ENCODE results near the gene HECTD3.
"Not testable (repeated sequence)": the region's sequence is repeated elsewhere in the genome, so short reads cannot be mapped to it uniquely, and the experiment has no call there.

Gene HECTD3

GRCh38 chr1:45013551-45014209, 2.6 kb upstream of the HECTD3 start:
- DNase-seq, result no peak

DNA sequence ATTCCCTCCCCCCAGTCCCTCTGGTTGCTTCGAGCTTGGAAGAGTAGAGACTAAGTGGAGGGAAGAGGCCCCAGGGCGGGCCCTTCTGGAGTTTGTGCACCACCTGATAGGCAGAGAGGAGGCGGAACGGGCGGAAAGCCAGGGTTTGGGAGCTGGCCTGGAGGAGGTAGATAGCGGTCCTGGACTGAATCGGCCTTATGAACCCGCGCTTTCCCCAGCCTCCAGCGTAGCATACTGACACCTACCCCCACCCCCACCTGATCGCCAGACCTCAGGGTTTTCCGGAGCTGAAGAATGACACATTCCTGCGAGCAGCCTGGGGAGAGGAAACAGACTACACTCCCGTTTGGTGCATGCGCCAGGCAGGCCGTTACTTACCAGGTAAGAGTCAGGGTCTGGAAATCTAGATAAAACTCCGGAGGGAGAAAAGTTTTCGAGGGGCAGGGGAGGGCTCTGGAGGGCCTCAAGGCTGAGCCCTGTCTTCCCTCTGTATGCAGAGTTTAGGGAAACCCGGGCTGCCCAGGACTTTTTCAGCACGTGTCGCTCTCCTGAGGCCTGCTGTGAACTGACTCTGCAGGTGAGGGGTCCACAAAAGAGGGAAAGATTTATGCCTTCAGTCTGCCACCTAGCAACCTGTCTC, 1.6 kb upstream of the HECTD3 start:
- peak; percentile 32 for DNase-seq

DNA sequence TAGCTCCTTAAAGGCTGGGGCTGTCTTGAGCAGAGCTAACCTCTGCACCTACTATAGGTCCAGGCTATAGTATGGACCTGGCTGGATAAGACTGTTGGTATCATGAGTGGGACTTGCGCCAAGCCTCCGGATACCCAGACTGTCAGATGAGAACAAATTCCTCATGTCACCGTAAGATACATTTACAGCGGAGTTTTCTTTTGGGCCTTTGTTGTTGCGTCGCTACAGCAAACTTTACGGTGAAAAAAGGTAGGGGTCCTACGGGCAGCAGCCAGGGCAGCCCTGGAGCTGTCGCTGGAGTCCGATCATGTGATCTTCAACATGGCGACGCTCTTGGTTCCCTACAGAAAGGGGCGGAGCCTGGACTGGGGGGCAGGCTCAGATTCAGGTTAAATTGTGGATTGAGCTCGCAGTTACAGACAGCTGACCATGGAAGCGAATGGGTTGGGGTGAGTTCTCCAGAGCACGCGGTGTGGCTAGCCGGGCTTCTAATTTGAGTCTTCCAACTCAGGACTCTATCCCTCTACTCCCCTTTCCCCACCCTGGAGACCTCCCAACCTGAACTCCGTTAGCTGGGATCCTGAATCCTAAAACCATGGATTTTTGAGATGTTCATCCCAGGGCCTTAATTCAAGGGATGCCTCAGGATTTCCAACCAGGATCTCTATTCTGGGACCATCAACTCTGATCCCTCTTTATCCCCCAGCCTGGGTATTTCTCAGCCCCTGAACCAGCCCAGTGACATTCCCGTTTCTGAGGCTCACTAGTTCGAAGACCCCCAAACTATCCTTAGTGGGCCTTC, 914 bp upstream of the HECTD3 start, which contains the start of gene UROD:
UROD (plus strand) TSS at position 418 of the 802 bp plus-strand sequence; CDS start at position 430, 12 bp downstream.
- DNase-seq, result peak; percentile 96

DNA sequence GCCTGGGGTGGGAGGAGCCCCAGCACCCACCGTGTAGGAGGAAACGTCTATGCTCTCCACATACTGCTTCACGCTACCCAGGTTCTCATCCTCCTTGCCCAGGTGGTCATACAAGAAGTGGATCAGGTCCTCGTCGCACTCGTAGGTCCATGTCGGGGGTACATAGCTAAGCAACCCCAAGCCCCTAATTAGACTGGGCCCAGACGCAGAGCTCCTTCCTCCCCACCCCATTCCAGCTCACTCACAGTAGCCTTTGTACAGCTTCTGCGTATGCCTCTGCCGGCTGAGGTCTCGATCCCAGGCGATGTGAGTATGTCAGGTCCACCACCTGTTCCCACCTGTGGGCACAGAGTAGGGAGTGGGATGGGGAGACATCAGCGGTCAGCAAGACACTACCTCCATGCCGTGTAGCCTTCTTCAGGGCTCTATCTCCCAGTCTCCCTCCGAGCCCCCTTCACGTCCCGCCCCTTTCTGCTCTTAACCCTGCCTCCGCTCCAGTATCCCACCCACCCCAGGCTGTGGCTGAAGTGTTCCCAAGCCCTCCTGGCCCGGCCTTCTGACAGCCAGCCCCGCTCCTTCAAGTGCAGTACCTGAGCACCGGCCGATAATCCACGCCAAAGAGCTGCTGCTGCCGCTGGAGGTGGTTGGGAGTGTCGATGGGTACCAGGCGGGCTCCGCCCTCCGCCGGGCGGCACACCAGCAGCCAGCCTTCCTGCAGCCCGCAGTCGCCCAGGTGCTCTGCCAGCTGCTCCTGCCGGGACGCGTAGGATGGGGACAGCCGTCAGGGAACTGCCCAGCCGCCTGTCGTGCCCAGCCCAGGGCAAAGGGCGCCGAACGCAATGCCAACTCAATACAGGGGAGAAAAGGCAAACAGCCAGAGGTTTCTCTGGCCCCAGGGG, 919 bp downstream of the HECTD3 start:
- DNase-seq, result peak; percentile 38

GRCh38 chr1:45009296-45009865, 1.7 kb downstream of the HECTD3 start:
- no peak for DNase-seq

GRCh38 chr1:45008516-45008915, 2.6 kb downstream of the HECTD3 start:
- DNase-seq, result no peak

GRCh38 chr1:45008076-45008475, 3.0 kb downstream of the HECTD3 start:
- DNase-seq, result no peak

DNA sequence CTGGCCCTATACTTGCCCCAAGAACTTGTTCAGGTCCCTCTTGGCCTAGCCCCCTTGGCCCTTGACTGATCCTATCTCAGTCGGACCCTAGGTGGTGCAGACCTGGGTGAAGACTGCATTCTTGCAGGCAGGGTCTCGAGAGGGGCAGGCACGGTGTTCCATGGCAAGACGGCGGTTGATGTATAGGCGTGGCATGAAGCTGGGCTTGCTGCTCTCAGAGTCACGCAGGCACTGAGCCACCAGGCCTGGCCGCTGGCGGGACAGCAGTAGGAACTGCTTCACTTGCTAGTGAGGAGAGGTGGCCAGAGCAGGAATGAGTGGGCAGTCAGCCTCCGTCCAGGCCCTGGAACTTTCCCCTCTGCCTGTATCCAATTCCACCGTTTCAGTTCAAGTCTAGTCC, 3.8 kb downstream of the HECTD3 start:
- no peak for DNase-seq

- no peak for DNase-seq
Measured at GRCh38 chr1:45005761-45006160, 5.4 kb downstream of the HECTD3 start.

GRCh38 chr1:45004281-45004920, 6.7 kb downstream of the HECTD3 start:
- DNase-seq, result no peak

GRCh38 chr1:45003741-45004140, 7.4 kb downstream of the HECTD3 start:
- no peak for DNase-seq

DNA sequence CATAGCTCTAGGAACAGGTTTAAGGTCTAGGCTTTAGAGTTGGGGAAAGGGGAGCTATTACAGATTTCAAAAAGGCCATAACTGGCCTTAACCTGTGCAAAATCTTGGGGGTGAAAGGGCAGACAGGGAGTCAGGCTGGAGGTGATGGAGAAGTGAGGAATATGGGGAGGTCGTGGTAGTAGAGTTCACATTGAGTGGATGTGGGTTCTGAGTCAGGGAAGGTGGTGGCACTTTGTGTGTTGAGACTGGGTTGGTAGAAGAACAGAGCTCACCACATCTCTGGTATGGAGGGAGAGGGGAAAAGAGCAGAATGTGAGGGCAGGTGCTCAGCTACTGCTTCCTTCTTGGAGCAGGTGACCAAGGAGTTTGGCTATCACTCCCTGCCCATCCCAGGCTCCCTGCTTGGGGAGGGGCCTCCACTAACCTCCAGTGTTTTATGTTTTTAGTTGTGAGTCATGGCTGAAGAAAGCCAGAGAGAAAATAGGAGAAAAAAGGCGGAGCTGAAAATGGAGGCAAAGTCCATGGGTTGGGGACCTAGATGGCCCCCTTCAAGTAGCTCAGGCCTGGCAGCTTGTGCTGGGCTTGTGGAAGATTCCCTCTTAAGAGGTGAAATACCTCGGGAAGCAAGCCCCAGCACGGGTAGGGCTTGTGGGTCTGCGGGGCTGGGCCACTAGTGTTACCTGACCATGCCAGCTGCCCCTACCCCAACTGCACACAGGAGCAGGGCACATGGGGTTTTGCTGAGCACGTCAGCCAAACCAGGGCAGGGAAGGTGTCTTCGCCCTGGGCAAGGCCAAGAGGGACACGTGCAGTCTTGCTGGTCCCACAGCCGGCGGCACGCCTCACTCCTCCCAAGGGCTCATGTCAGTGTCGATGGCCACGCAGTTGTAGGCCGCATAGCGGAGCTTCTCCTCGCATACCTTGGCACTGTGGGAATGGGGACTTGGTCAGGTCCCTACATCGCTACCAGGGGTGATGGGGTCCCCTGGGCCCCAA, 8.2 kb downstream of the HECTD3 start:
- DNase-seq, result no peak

DNA sequence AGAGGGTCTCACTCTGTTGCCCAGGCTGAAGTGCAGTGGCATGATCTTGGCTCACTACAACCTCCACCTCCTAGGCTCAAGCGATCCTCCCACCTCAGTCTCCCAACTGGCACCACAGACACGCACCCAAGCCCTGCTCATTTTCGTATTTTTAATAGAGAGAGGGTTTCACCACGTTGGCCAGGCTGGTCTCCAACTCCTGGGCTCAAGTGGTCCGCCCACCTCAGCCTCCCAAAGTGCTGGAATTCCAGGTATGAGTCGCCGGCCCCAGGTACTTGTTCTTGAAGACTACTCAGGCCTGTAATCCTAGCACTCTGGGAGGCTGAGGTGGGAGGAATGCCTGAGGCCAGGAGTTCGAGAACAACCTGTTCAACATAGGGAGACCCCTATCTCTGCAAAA, 9.5 kb downstream of the HECTD3 start:
- not testable (repeated sequence) for DNase-seq

DNA sequence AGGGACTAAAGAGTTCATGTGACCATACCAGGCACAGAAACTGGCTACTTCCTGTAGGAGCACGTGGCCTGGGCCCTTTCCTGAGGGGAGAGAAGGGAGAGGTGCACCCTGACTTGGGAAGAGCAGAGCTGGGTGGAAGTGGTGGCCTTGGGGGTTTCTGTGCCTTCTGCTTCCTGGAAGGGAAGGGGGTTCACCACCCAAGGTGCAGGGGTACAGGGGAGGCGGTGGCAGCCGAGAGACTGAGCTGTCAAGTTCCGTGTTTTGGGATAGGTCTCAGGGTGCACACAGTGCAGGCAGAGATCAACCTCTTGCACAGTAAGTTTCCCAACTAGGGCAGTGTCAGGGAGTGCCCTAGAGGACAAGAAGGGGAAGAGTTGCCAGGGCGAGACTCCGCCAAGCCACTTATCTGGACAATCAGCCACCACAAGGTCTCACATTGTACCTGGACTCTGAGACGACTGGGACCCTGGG, 10.1 kb downstream of the HECTD3 start:
- DNase-seq, result no peak

DNA sequence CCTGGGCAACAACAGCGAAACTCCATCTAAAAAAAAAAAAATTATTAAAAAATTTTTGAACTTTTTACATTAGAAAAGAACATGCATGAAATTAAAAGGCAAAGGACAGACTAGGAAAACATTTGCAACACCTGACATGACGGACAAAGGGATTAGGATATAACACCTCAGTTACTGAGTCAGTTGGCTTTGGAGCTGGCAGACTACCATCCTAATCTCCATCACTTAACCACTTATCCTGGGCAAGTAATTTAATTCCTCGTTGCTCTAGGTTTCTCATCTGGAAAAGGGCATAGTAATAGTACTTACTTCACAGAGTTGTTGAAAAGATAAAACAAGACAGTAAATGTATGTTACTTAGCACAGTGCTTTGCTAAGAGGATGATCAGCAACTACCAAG, 11.9 kb downstream of the HECTD3 start:
- no peak for DNase-seq

DNA sequence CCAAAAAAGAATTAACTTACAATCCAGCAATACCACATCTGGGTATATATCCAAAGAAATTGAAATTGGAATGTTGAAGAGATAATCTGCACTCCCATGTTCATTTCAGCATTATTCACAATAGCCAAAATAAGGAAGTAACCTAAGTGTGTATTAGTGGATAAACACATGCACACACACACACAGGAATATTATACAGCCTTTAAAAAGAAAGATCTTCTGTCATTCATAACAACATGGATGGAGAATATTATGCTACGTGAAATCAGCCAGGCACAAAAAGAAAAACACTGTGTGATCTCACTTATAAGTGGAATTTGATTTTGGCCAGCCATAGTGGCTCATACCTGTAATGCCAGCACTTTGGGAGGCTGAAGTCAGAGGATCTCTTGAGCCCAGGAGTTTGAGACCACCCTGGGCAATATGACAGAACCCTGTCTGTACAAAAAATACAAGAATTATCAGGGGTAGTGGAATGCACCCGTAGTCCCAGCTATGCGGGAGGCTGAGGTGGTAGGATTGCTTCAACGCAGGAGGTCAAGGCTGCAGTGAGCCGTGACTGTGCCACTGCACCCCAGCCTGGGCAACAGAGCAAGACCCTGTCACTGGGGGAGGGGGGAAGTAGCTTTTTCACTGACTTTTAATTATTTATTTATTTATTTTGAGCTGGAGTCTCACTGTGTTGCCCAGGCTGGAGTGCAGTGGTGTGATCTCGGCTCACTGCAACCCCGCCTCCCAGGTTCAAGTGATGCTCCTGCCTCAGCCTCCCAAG, 15.5 kb downstream of the HECTD3 start:
- DNase-seq, result no peak

- no peak for DNase-seq
Measured at GRCh38 chr1:44994309-44994898, 16.7 kb downstream of the HECTD3 start.

- DNase-seq, result no peak
Measured at GRCh38 chr1:44988531-44989156, 22.5 kb downstream of the HECTD3 start.

Measured in NCI-H510A treated with DMSO at 0.1 percent for 48 hours (cell line).